ENCODE measurements around the gene FMR1.

GRCh38 chrX:147914591-147914990 lies 2.9 kb downstream of the FMR1 start:
- TF ChIP-seq CTCF (IDR thresholded peaks at IDR 0.05) (no peak), POLR2A (IDR thresholded peaks at IDR 0.05) (no peak)

All from testis (tissue), 2 donors.